Measurements from ENCODE around the gene GTPBP3.
A peak's percentile ranks its signal among the peaks of the same experiment; 100 is the strongest.

GTPBP3 gene

GRCh38 chr19:17305216-17305516 is 32.2 kb upstream of the GTPBP3 start:
- H3K4me3 ChIP-seq (ENCODE audit: low read length, poor library complexity, severe bottlenecking): peak overlapping the region; percentile 27
- no peaks in the 10 kb centered on the region for H3K9me3 ChIP-seq (ENCODE audit: insufficient read depth, low read depth, low read length)
- H3K9me2 ChIP-seq (replicated peaks; ENCODE audit: low read depth, low read length): no peaks in the 10 kb centered on the region
- no peak for TF ChIP-seq EZH2phosphoT487 (IDR thresholded peaks at IDR 0.05; ENCODE audit: borderline replicate concordance)
- TF ChIP-seq CTCF (conservative IDR thresholded peaks at IDR 0.05; ENCODE audit: low read length): no peak
- peaks cover 31% of the 10 kb centered on the region for H3K4me1 ChIP-seq (ENCODE audit: insufficient read depth, low read length, poor library complexity, severe bottlenecking)
- peak overlapping the region; percentile 49 for H3K9ac ChIP-seq (ENCODE audit: low read depth, low read length, poor library complexity, severe bottlenecking)
- peaks cover 9% of the 10 kb centered on the region; the same call in 1 of the 2 replicates for H3F3A ChIP-seq (ENCODE audit: low read depth)
- peak overlapping the region; percentile 40 for H3K4me2 ChIP-seq (ENCODE audit: low read depth, low read length, poor library complexity, severe bottlenecking)
- peaks cover 7% of the 10 kb centered on the region for H4K20me1 ChIP-seq (ENCODE audit: insufficient read depth, low read length, poor library complexity, severe bottlenecking)
- peaks cover 4% of the 10 kb centered on the region for H3K27me3 ChIP-seq (ENCODE audit: insufficient read depth, low read length, poor library complexity, severe bottlenecking)
- peaks cover 48% of the 10 kb centered on the region for H3K79me2 ChIP-seq (ENCODE audit: insufficient read depth, low read length)
- H3K36me3 ChIP-seq (ENCODE audit: insufficient read depth, low read length): no peaks in the 10 kb centered on the region
- H2AFZ ChIP-seq (ENCODE audit: low read length): no peak overlapping the region

- H3F3A ChIP-seq (ENCODE audit: low read depth): peaks cover 9% of the 10 kb centered on the region; the same call in 1 of the 2 replicates
- H3K9me3 ChIP-seq (ENCODE audit: insufficient read depth, low read depth, low read length): no peaks in the 10 kb centered on the region
- H2AFZ ChIP-seq (ENCODE audit: low read length): peak within 1 kb of the TSS; percentile 89
- H3K9me2 ChIP-seq (replicated peaks; ENCODE audit: low read depth, low read length): no peaks in the 10 kb centered on the region
- peaks cover 53% of the 10 kb centered on the region for H3K79me2 ChIP-seq (ENCODE audit: insufficient read depth, low read length)
- peaks cover 13% of the 10 kb centered on the region for H4K20me1 ChIP-seq (ENCODE audit: insufficient read depth, low read length, poor library complexity, severe bottlenecking)
- peak within 1 kb of the TSS; percentile 93 for H3K4me3 ChIP-seq (ENCODE audit: low read length, poor library complexity, severe bottlenecking)
- peaks cover 37% of the 10 kb centered on the region for H3K4me1 ChIP-seq (ENCODE audit: insufficient read depth, low read length, poor library complexity, severe bottlenecking)
- H3K36me3 ChIP-seq (ENCODE audit: insufficient read depth, low read length): no peaks in the 10 kb centered on the region
- peak within 1 kb of the TSS; percentile 95 for H3K9ac ChIP-seq (ENCODE audit: low read depth, low read length, poor library complexity, severe bottlenecking)
- peak within 1 kb of the TSS; percentile 89 for H3K4me2 ChIP-seq (ENCODE audit: low read depth, low read length, poor library complexity, severe bottlenecking)
- H3K27me3 ChIP-seq (ENCODE audit: insufficient read depth, low read length, poor library complexity, severe bottlenecking): peaks cover 4% of the 10 kb centered on the region
- TF ChIP-seq CTCF (conservative IDR thresholded peaks at IDR 0.05; ENCODE audit: low read length) (peak; percentile 73), EZH2phosphoT487 (IDR thresholded peaks at IDR 0.05; ENCODE audit: borderline replicate concordance) (no peak)
Observed at GRCh38 chr19:17305517-17306284, 31.7 kb upstream of the GTPBP3 start, which contains the start of gene MRPL34. Gene MRPL34 (plus strand): TSS chr19:17305872. CDS start chr19:17305893, 21 bp downstream.

- TF ChIP-seq EZH2phosphoT487 (IDR thresholded peaks at IDR 0.05; ENCODE audit: borderline replicate concordance) (no peak), CTCF (conservative IDR thresholded peaks at IDR 0.05; ENCODE audit: low read length) (no peak)
- Histone ChIP-seq H3K4me1 (ENCODE audit: insufficient read depth, low read length, poor library complexity, severe bottlenecking) (peaks cover 40% of the 10 kb centered on the region), H3F3A (ENCODE audit: low read depth) (peaks cover 9% of the 10 kb centered on the region; the same call in 1 of the 2 replicates), H3K36me3 (ENCODE audit: insufficient read depth, low read length) (no peaks in the 10 kb centered on the region), H3K9me3 (ENCODE audit: insufficient read depth, low read depth, low read length) (no peaks in the 10 kb centered on the region), H4K20me1 (ENCODE audit: insufficient read depth, low read length, poor library complexity, severe bottlenecking) (peaks cover 16% of the 10 kb centered on the region), H3K27me3 (ENCODE audit: insufficient read depth, low read length, poor library complexity, severe bottlenecking) (peaks cover 4% of the 10 kb centered on the region), H2AFZ (ENCODE audit: low read length) (peak overlapping the region; percentile 89), H3K9ac (ENCODE audit: low read depth, low read length, poor library complexity, severe bottlenecking) (peak overlapping the region; percentile 95), H3K4me2 (ENCODE audit: low read depth, low read length, poor library complexity, severe bottlenecking) (peak overlapping the region; percentile 89), H3K4me3 (ENCODE audit: low read length, poor library complexity, severe bottlenecking) (peak overlapping the region; percentile 93), H3K79me2 (ENCODE audit: insufficient read depth, low read length) (peaks cover 53% of the 10 kb centered on the region), H3K9me2 (replicated peaks; ENCODE audit: low read depth, low read length) (no peaks in the 10 kb centered on the region)
Observed at GRCh38 chr19:17306285-17306714, 31.1 kb upstream of the GTPBP3 start.
